GM18507 (cell line): Measurements from ENCODE around the gene TMPRSS3.

ENCODE experiments used
- DNase-seq: peaks from one replicate; pipeline ENCODE4 v3.0.0; 2011; ENCODE audit warnings: low read depth; ENCODE audit not compliant: insufficient read length; ENCODE audit errors: extremely low spot score
- FAIRE-seq: peaks from 2 replicates; lab custom pipeline; 2011; peaks lifted over from hg19 to GRCh38; lab: Jason Lieb, UNC

The TMPRSS3 gene

DNA sequence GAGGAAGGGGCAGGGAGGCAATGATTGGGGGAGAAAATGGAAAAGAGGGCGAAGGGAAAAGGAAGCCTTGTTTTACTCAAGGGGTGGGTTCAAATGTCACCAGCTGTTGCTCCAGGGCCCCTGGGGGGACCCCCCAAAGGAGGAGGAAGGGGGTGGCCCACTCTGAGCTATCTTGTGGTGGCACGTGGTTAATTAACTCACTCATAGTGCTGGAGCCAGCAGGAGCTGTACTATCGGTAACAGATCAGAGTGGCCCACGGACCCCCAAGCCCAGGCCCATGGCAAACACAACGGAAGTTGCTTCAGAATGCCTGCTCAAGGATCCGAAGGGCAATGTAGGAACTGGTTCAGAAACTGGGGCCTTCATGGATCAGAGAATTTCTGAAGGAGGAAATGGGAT lies 52.3 kb downstream of the TMPRSS3 start:
- FAIRE-seq (no peak), DNase-seq (no peak)

DNA sequence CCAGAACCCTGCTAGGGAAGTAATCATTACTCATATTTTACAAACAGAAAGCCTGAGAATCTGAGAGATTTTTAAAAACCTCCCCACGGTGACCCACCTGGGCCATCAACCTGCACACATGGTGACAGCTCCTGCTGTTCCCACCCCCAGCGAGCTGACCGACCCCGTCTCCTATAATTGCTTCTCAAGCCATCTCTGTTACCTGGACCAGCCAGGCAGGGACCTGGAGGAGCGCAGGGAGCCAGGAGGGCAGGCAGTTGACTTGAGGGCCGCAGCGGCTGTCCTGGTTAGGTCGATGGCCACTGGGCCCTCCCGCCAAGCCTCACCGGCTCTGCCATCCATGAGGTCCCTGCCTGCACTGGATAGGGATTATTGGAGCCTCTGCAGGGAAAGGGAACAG lies 52.8 kb downstream of the TMPRSS3 start:
- DNase-seq (no peak), FAIRE-seq (no peak)

GRCh38 chr21:42341776-42342542 lies 53.9 kb downstream of the TMPRSS3 start:
- DNase-seq (no peak), FAIRE-seq (no peak)

DNA sequence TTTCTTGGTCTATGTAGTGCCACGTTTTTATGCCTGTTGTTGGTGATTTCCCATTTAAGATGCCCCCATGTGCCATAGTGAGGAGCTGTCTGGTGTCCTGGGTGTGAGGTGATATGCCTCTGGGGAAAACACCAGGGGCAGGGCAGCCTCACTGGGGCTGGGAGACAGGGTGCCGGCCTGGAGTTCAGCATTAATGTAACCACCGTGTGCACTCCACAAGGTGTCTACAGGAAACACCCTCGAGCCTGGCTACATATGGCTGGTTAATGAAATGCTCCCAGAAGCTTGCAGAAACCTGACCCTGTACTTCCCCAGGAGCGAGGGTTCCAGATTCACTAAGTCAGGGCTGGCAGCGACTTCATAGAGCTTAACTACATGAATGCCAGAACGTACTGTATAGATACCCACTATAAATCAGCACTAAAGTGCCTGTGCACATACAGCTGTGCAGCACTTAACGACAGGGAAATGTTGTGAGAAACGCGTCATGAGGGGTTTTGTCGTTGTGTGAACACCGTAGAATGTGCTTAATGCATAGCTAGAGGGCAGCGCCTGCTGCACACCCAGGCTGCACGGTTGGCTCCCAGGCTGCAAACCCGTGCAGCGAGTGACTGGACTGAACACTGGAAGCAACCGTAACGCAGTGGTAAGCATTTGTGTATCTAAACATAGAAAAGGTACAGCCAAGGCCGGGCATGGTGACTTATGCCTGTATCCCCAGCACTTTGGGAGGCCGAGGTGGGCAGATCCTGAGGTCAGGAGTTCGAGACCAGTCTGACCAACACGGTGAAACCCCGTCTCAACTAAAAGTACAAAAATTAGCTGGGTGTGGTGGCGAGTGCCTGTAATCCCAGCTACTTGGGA lies 55.4 kb downstream of the TMPRSS3 start:
- DNase-seq (no peak), FAIRE-seq (no peak)

GRCh38 chr21:42338729-42339715 lies 56.8 kb downstream of the TMPRSS3 start:
- FAIRE-seq (no peak), DNase-seq (no peak)

GRCh38 chr21:42337830-42338728 lies 57.8 kb downstream of the TMPRSS3 start:
- FAIRE-seq (peak; percentile 71), DNase-seq (no peak)

- DNase-seq (no peak), FAIRE-seq (no peak)
Measured at GRCh38 chr21:42337276-42337675, 58.6 kb downstream of the TMPRSS3 start.

GRCh38 chr21:42336054-42336453 lies 59.8 kb downstream of the TMPRSS3 start:
- FAIRE-seq (no peak), DNase-seq (no peak)

DNA sequence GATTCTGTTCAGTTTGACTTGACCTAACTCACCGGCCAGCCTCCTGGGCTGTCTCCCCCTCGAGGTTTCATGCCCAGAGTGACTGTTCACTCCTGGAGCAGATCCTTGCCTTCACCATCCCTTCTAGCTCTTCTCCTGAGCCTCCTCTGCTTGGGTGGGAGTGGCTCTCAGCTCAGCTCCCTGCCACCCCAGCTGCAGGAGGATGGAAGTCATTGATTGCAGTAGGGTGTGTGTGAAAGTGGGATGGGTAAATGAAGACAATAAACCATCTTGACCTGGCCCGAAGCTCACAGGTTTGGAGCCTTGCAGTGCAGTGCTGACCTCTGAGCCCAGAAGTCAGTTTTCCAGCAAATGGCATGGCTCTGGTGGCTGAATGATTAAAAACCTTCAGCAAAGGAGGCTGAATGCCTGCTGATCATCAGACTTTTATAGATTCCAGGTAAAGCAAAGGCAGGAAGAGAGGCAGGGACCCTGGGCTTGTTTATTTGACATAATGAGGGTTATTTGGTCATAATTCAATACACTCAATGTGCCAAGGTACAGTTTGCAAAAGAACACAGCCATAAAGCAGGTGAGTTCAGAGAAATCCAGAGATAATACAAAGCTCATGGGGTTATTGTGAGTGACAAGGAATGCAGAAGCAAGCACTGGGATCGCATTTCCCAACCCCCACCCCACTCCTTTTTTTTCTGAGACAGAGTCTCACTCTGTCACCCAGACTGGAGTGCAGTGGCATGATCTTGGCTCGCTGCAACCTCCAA lies 63.1 kb downstream of the TMPRSS3 start:
- no peak for FAIRE-seq
- DNase-seq, result no peak

GRCh38 chr21:42331660-42332059 lies 64.2 kb downstream of the TMPRSS3 start:
- FAIRE-seq (no peak), DNase-seq (no peak)

DNA sequence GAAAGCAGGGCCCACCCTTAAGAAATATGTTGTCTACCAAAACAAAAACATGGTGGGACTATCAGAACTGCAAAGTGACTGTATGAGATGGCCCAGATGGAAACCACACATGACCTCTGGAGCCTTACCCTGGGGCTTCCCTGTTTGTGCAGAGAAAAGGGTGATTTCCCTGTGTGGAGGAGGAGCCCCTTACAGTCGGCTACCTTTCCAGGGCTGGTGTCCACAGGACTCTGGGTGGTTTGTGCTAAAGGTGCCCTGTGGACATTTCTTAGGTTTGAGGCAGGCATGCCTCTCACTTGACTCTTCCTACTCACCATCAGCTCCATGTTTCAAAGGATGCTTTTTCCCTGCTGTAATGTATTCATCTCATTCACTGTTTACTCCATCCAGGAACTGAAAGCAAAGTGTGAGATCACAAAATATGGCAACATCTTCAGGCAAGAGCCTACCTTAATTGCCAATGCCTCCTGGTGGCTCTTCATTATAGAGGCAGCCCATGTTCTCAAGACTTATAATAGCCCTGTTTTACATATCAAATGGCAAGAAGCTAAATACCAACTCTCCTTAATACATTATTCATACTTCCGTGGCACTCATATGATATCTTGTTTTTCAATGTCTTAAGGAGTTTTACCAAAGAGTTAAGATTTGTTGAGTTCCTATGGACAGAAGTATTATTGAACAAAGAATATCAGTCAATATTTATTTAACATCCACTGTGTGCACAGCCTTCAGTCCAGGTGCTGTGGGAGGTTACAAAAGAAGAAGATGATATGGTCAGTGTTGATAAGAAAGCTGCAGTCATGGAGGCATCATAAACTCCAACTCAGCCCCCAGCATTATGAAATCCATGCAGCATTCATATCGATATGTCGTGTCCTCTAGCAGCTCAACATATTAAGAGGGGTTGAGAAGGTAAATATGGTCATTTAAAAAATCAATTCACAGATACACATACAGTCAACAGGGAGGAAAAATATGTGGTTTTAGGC lies 65.2 kb downstream of the TMPRSS3 start:
- DNase-seq, result no peak
- FAIRE-seq, result peak; percentile 9

- no peak for DNase-seq
- FAIRE-seq, result no peak
Measured at GRCh38 chr21:42324896-42325295, 71.0 kb downstream of the TMPRSS3 start.
